H9 (cell line): Measurements from ENCODE around the gene ALOX5. TPM values are rescaled to one million over a fixed set of nuclear protein-coding genes. Genes with fewer than 3 reads are reported as not detected.

ENCODE experiments used
- DNase-seq: peaks from one replicate; pipeline ENCODE4 v3.0.0-alpha.2; 2017
- H2AFZ ChIP-seq: one replicate; pipeline ENCODE4 v1.6.1; 2013; ENCODE audit warnings: mild to moderate bottlenecking, low read length, control low read depth, moderate library complexity
- H2AK5ac ChIP-seq: 2 replicates; pipeline ENCODE4 v1.6.1; 2013; ENCODE audit warnings: low read length, control low read depth, mixed read lengths; ENCODE audit not compliant: insufficient read length
- H2BK120ac ChIP-seq: one replicate; pipeline ENCODE4 v1.6.1; 2013; ENCODE audit warnings: low read depth, mild to moderate bottlenecking, low read length, control low read depth, inconsistent platforms; ENCODE audit not compliant: poor library complexity, severe bottlenecking
- H2BK12ac ChIP-seq: 2 replicates; pipeline ENCODE4 v1.6.1; 2013; ENCODE audit warnings: low read length, control low read depth, mixed read lengths, low read depth; ENCODE audit not compliant: insufficient read length
- H2BK15ac ChIP-seq: 2 replicates; pipeline ENCODE4 v1.6.1; 2013; ENCODE audit warnings: low read depth, low read length, control low read depth
- H2BK20ac ChIP-seq: one replicate; pipeline ENCODE4 v1.6.1; 2013; ENCODE audit warnings: low read depth, mild to moderate bottlenecking, low read length, control low read depth, inconsistent platforms; ENCODE audit not compliant: poor library complexity, severe bottlenecking
- H2BK5ac ChIP-seq: 2 replicates; pipeline ENCODE4 v1.6.1; 2013; ENCODE audit warnings: low read length, control low read depth, mixed read lengths; ENCODE audit not compliant: insufficient read length
- H3K14ac ChIP-seq: 2 replicates; pipeline ENCODE4 v1.6.1; 2013; ENCODE audit warnings: low read length, control low read depth; ENCODE audit not compliant: insufficient read depth
- H3K18ac ChIP-seq: 2 replicates; pipeline ENCODE4 v1.6.1; 2013; ENCODE audit warnings: low read depth, mild to moderate bottlenecking, mixed read lengths, low read length, control low read depth; ENCODE audit not compliant: insufficient read length
- H3K23ac ChIP-seq: 2 replicates; pipeline ENCODE4 v1.6.1; 2013; ENCODE audit warnings: low read length, control low read depth, mixed read lengths, low read depth; ENCODE audit not compliant: insufficient read length
- H3K23me2 ChIP-seq: 2 replicates; pipeline ENCODE4 v1.6.1; 2013; ENCODE audit warnings: low read depth, mild to moderate bottlenecking, mixed read lengths, low read length, control low read depth; ENCODE audit not compliant: insufficient read length, poor library complexity, severe bottlenecking
- H3K27ac ChIP-seq: 2 replicates; pipeline ENCODE4 v1.5.1; 2013; ENCODE audit warnings: low read length, control low read depth, mixed read lengths, low read depth; ENCODE audit not compliant: insufficient read length
- H3K27me3 ChIP-seq: 2 replicates; pipeline ENCODE4 v1.6.1; 2013; ENCODE audit warnings: low read length, control low read depth, inconsistent platforms; ENCODE audit not compliant: insufficient read depth
- H3K4ac ChIP-seq: 2 replicates; pipeline ENCODE4 v1.6.1; 2013; ENCODE audit warnings: low read depth, mild to moderate bottlenecking, control low read depth, inconsistent platforms, low read length, moderate library complexity
- H3K4me1 ChIP-seq: 2 replicates; pipeline ENCODE4 v1.6.1; 2013; ENCODE audit warnings: low read length, control low read depth, inconsistent platforms; ENCODE audit not compliant: insufficient read depth
- H3K4me2 ChIP-seq: 2 replicates; pipeline ENCODE4 v1.6.1; 2013; ENCODE audit warnings: low read length, control low read depth, mixed read lengths; ENCODE audit not compliant: insufficient read length, insufficient read depth
- H3K56ac ChIP-seq: 2 replicates; pipeline ENCODE4 v1.6.1; 2013; ENCODE audit warnings: low read depth, mild to moderate bottlenecking, mixed read lengths, low read length, control low read depth; ENCODE audit not compliant: insufficient read length
- H3K79me1 ChIP-seq: 2 replicates; pipeline ENCODE4 v1.6.1; 2013; ENCODE audit warnings: low read depth, mild to moderate bottlenecking, moderate library complexity, low read length, control low read depth, inconsistent platforms; ENCODE audit not compliant: insufficient read depth, poor library complexity, severe bottlenecking
- H3K79me2 ChIP-seq: 2 replicates; pipeline ENCODE4 v1.6.1; 2013; ENCODE audit warnings: low read length, control low read depth, inconsistent platforms; ENCODE audit not compliant: insufficient read depth
- H3K9ac ChIP-seq: 2 replicates; pipeline ENCODE4 v1.6.1; 2013; ENCODE audit warnings: low read length, control low read depth, mixed read lengths; ENCODE audit not compliant: insufficient read length; ENCODE audit errors: extremely low read depth
- H3K9me3 ChIP-seq: one replicate; pipeline ENCODE4 v1.6.1; 2013; ENCODE audit warnings: low read depth, low read length, inconsistent platforms; ENCODE audit not compliant: control insufficient read depth
- H3T11ph ChIP-seq: one replicate; pipeline ENCODE4 v1.6.1; 2013; ENCODE audit warnings: mild to moderate bottlenecking, low read length, control low read depth, inconsistent platforms
- H4K20me1 ChIP-seq: one replicate; pipeline ENCODE4 v1.6.1; 2013; ENCODE audit not compliant: control insufficient read depth, insufficient read length, insufficient read depth
- H4K5ac ChIP-seq: 2 replicates; pipeline ENCODE4 v1.6.1; 2013; ENCODE audit warnings: low read depth, mild to moderate bottlenecking, mixed read lengths, low read length, control low read depth; ENCODE audit not compliant: insufficient read length
- H4K8ac ChIP-seq: replicated peaks from 2 replicates; pipeline ENCODE4 v1.6.1; 2013; ENCODE audit warnings: low read length, control low read depth, mixed read lengths, low read depth; ENCODE audit not compliant: insufficient read length
- H4K91ac ChIP-seq: 2 replicates; pipeline ENCODE4 v1.6.1; 2013; ENCODE audit warnings: low read depth, mild to moderate bottlenecking, moderate library complexity, mixed read lengths, low read length, control low read depth; ENCODE audit not compliant: insufficient read length
- H3K27ac Mint-ChIP-seq, 3 experiments: 2 replicates in 2 of 3; 3 replicates in 1 of 3; pipeline ENCODE4 v1.8.0; 2020 to 2021; ENCODE audit warnings: mixed read lengths in 3 of 3, mild to moderate bottlenecking in 1 of 3, moderate library complexity in 1 of 3
- H3K27me3 Mint-ChIP-seq: 2 replicates; pipeline ENCODE4 v1.8.0; 2021; ENCODE audit warnings: low read depth, mild to moderate bottlenecking, moderate library complexity, mixed read lengths
- H3K36me3 Mint-ChIP-seq, 3 experiments: 2 replicates in 2 of 3; 3 replicates in 1 of 3; pipeline ENCODE4 v1.8.0; 2020 to 2021; ENCODE audit warnings: low read depth in 3 of 3, mixed read lengths in 3 of 3; ENCODE audit not compliant: insufficient read depth in 1 of 3
- H3K4me1 Mint-ChIP-seq, 2 experiments: 2 replicates each; pipeline ENCODE4 v1.8.0; 2020; ENCODE audit warnings: mixed read lengths in 2 of 2
- H3K4me3 Mint-ChIP-seq, 2 experiments: 2 replicates in 1 of 2; 3 replicates in 1 of 2; pipeline ENCODE4 v1.8.0; 2020 to 2021; ENCODE audit warnings: mild to moderate bottlenecking in 2 of 2, mixed read lengths in 2 of 2, moderate library complexity in 1 of 2
- H3K9me3 Mint-ChIP-seq, 2 experiments: 2 replicates in 1 of 2; 3 replicates in 1 of 2; pipeline ENCODE4 v1.8.0; 2020; ENCODE audit warnings: mild to moderate bottlenecking in 2 of 2, mixed read lengths in 2 of 2, moderate library complexity in 1 of 2
- CTCF ChIP-seq: fragments of 200-600 bp; sonication (generic); conservative IDR thresholded peaks from 3 replicates; pipeline ENCODE4 v1.8.0; 2021; ENCODE audit warnings: antibody characterized with exemption, mild to moderate bottlenecking
- WGBS: extraction: QIAGEN DNeasy Blood & Tissue Kit; methylation state at CpG from one replicate; pipeline ENCODE4 v1.1.7; 2013; ENCODE audit warnings: missing lambda C conversion rate, low lambda C conversion rate, mixed read lengths; ENCODE audit not compliant: insufficient read length; ENCODE audit errors: extremely low coverage; 5-methylcytosine and 5-hydroxymethylcytosine counted together
- total RNA-seq: library from RNA; stranded (reverse); gene quantifications from 2 replicates; pipeline ENCODE4 v1.2.1, GENCODE V29; 2021

The ALOX5 gene
- total RNA-seq, 1 experiment from 2014 or later, result 3.7 TPM

- no peak overlapping the region for H3K27ac ChIP-seq
- H4K91ac ChIP-seq, result no peak overlapping the region
- no CpG with 5 or more reads among the region's 23 CpGs for WGBS
- no peak overlapping the region for H4K5ac ChIP-seq
- no peak overlapping the region for H2BK5ac ChIP-seq
- Mint-ChIP-seq H3K4me1 (peaks cover 7 to 11% of the 10 kb centered on the region in 2 experiments), H3K9me3 (no peaks in the 10 kb centered on the region), H3K27ac (peak overlapping the region in 1 of 3 experiments; percentile 77; a peak in 1 of 7 replicates), H3K4me3 (no peak overlapping the region), H3K27me3 (no peaks in the 10 kb centered on the region; the same call in 1 of the 2 replicates), H3K36me3 (peaks cover 0 to 5% (median 0%) of the 10 kb centered on the region in 3 experiments; a peak in 1 of 7 replicates)
- H3K18ac ChIP-seq, result no peak overlapping the region
- no peaks in the 10 kb centered on the region for H4K20me1 ChIP-seq
- H2BK12ac ChIP-seq, result no peak overlapping the region
- no peak overlapping the region for H3K4ac ChIP-seq
- H4K8ac ChIP-seq, result no peak overlapping the region
- no peak overlapping the region for H3K9ac ChIP-seq
- H2BK120ac ChIP-seq, result no peak overlapping the region
- H2AFZ ChIP-seq, result no peak overlapping the region
- no peak overlapping the region for H2BK15ac ChIP-seq
- no peak overlapping the region for H3K4me2 ChIP-seq
- H2BK20ac ChIP-seq, result no peak overlapping the region
- no peaks in the 10 kb centered on the region for H3K27me3 ChIP-seq
- no peaks in the 10 kb centered on the region for H3K79me2 ChIP-seq
- no peak overlapping the region for H3K56ac ChIP-seq
- H3K23ac ChIP-seq, result no peak overlapping the region
- H3T11ph ChIP-seq, result no peak overlapping the region
- no peak for DNase-seq
- H3K79me1 ChIP-seq, result no peaks in the 10 kb centered on the region
- H3K4me1 ChIP-seq, result no peaks in the 10 kb centered on the region; the same call in 1 of the 2 replicates
- no peaks in the 10 kb centered on the region for H3K23me2 ChIP-seq
- no peak for TF ChIP-seq CTCF
- no peaks in the 10 kb centered on the region for H3K9me3 ChIP-seq
- H2AK5ac ChIP-seq, result no peak overlapping the region
- H3K14ac ChIP-seq, result no peak overlapping the region
Observed at GRCh38 chr10:45463244-45464116, 89.5 kb downstream of the ALOX5 start.
